ENCODE results near the gene CTCFL.

CTCFL gene

DNA sequence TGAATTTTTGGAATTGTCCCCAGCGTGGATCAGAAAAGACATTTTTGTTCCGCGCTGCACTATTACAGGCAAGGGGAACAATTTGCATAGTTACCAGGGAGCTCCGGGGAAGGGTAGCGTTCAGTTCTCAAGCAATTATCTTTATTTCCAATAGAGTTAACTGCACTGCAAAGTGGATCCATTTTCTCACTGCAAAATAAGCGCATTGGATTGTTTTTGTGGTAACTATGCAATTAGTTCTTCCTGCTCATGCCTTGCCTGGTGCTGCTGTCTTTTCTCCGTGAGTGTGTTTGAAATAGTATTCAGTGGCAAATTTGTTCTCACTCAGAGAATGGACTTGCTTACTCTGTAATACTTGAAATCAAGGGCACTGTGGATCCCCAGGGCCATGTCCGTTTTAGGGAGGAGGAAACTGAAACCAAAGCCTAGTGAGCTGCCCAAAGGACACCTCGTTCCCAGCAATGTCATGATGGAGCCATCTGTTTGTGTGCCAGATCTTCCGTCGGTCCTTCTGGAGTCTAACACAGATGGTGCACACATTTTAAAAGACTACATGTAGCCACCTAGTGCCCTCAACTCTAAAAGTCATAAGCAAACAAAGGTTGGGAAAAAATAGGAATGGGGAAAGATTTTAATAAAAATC is 28.6 kb upstream of the CTCFL start:
- H3K4me3 ChIP-seq (ENCODE audit: control insufficient read depth, low read depth, low read length), result no peak overlapping the region
- DNase-seq (ENCODE audit: low read depth), result no peak
- TF ChIP-seq, protein P1, sequence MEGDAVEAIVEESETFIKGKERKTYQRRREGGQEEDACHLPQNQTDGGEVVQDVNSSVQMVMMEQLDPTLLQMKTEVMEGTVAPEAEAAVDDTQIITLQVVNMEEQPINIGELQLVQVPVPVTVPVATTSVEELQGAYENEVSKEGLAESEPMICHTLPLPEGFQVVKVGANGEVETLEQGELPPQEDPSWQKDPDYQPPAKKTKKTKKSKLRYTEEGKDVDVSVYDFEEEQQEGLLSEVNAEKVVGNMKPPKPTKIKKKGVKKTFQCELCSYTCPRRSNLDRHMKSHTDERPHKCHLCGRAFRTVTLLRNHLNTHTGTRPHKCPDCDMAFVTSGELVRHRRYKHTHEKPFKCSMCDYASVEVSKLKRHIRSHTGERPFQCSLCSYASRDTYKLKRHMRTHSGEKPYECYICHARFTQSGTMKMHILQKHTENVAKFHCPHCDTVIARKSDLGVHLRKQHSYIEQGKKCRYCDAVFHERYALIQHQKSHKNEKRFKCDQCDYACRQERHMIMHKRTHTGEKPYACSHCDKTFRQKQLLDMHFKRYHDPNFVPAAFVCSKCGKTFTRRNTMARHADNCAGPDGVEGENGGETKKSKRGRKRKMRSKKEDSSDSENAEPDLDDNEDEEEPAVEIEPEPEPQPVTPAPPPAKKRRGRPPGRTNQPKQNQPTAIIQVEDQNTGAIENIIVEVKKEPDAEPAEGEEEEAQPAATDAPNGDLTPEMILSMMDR (conservative IDR thresholded peaks at IDR 0.05; ENCODE audit: control insufficient read depth, insufficient read depth, low read depth, low read length), result no peak

DNA sequence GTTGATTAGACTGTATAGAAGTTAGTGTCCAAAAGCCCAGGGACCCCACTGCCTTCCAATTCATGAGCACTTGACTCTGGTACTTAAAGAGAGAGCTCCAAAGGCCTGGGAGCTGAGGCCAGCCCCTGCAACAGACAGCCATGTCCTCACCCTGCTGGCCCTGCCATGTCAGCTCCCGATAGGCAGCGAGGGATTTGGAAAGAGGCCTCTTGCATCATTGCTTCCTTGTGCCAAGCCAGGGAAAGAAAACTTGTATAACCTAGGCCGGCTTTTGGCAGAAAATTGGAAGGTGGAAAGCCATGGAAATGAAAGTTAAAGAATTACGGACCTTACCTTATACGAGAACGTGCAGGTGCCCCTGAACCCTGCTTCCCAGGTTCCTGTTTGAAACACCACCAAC is 27.5 kb upstream of the CTCFL start:
- H3K4me3 ChIP-seq (ENCODE audit: control insufficient read depth, low read depth, low read length), result no peak overlapping the region
- TF ChIP-seq, protein P1 (conservative IDR thresholded peaks at IDR 0.05; ENCODE audit: control insufficient read depth, insufficient read depth, low read depth, low read length), result no peak
- no peak for DNase-seq (ENCODE audit: low read depth)

DNA sequence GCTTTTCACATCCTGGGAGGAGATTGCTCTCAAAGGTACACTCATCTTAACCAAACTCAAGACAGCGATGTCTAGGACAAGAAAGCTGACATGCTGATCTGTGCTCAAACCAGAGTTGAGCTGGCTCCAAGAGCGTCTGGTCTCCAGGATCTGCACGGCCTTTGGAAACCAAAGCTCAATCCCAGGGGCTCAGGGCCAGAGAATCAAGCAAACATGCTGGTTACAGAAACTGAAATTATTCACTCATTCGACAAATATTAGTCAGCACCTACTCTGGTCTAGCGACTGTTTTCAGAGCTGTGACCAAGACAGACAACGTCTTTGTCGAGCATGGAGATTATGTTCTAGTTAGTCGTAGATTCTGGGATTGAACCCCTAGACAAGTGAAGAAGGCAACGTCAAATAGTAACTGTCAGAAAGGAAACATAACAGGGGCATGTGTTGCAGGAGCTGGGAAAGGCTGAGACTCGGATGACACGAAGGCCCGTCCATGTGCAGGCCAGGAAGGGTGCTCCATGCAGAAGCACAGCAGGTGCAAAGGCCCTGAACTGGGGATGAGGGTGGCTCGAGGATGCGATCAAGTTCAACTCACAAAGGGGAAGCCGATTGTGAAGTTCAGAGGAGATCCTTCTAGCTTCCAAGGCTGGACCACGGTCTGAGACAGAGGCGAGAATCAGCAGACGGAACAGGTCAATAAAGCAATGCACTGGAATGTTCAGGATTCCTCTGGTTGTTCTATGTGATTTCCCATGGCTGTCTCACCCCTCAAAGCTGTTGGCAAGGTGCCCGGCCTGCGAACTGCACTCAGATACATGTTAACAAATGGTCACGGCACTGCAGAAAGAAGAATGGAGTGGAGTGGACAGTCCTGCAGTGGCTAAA is 23.5 kb upstream of the CTCFL start:
- DNase-seq (ENCODE audit: low read depth), result no peak
- no peak overlapping the region for H3K4me3 ChIP-seq (ENCODE audit: control insufficient read depth, low read depth, low read length)
- TF ChIP-seq, protein P1 (conservative IDR thresholded peaks at IDR 0.05; ENCODE audit: control insufficient read depth, insufficient read depth, low read depth, low read length), result no peak

DNA sequence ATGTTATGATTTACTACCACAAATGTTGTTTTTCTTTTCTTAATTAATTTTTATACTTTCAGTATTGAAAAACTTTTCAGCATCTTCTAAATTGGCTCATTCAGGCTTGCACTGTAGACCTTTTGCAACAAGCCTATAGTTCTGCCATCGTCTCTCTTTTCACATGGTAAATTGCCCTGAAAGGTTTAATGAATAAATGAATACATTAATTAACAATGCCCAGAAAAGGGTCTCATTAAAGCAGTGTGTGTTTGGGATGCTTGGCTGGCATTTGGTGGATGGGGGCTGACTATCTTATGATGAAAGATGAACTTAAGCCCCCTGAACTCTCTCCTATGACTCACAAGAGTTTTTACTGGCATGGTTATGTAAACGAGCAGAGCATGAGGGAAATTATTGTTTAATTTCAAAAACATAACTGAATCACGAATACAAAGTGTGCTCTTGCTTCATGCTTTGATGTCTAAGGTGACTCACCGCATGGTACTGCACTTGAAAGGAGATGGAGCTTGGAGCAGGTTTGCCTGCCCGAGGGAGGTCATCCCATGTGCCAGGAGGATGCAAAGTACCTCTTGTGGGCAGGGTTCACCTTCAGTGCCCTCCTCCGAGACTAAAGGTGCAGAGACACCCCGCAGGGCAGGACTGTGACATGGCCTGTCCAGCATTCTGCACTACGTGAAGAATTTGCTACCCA is 22.2 kb upstream of the CTCFL start:
- TF ChIP-seq, protein P1 (conservative IDR thresholded peaks at IDR 0.05; ENCODE audit: control insufficient read depth, insufficient read depth, low read depth, low read length), result no peak
- DNase-seq (ENCODE audit: low read depth), result peak; percentile 7
- H3K4me3 ChIP-seq (ENCODE audit: control insufficient read depth, low read depth, low read length), result no peak overlapping the region

DNA sequence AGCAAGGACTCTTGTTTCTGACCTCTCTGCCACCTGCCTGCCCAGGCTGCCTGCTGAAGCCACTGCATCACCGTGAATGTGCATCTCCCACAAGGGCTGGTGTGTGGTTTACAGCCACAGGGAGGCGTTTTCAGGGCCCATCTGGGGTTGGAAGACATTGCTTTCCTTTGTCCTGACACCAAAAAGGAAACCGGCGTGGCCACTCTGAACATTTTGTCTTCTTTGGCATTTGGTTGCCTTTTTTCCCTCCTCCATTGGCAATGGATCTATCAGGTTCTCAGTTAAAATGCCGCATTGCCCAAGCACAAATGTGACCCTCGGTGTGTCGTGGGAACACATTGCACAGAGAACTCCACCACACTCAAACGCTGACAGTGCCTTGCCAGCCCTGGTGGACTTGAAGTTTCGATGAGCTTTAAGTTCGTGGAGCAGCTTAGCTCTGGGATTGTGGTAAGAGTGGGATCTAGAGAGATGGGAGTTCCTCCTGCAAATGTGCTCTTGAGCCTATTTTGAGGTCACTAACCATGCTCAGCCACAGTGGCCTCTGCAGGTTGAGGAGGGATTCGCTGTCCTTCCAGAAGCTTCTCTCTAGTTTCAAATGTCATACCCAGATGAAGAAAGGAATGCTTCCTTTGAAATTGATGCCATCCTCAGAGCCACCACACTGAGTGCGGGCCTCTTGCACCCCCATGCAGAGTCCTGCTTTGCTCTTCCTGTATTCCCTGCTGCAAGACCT is 21.2 kb upstream of the CTCFL start:
- no peak for DNase-seq (ENCODE audit: low read depth)
- TF ChIP-seq, protein P1 (conservative IDR thresholded peaks at IDR 0.05; ENCODE audit: control insufficient read depth, insufficient read depth, low read depth, low read length), result no peak
- H3K4me3 ChIP-seq (ENCODE audit: control insufficient read depth, low read depth, low read length), result no peak overlapping the region
